Medulla oblongata (tissue), 1 donor: Measurements from ENCODE around the gene ZYX.
"Not testable (repeated sequence)": the region's sequence is repeated elsewhere in the genome, so short reads cannot be mapped to it uniquely, and the experiment has no call there.

Experiments used
- DNase-seq: peaks from one replicate; pipeline ENCODE4 v3.0.0-alpha.2; 2015; ENCODE audit errors: extremely low spot score

The ZYX gene

GRCh38 chr7:143384661-143385631, 3.8 kb downstream of the ZYX start:
- no peak for DNase-seq

DNA sequence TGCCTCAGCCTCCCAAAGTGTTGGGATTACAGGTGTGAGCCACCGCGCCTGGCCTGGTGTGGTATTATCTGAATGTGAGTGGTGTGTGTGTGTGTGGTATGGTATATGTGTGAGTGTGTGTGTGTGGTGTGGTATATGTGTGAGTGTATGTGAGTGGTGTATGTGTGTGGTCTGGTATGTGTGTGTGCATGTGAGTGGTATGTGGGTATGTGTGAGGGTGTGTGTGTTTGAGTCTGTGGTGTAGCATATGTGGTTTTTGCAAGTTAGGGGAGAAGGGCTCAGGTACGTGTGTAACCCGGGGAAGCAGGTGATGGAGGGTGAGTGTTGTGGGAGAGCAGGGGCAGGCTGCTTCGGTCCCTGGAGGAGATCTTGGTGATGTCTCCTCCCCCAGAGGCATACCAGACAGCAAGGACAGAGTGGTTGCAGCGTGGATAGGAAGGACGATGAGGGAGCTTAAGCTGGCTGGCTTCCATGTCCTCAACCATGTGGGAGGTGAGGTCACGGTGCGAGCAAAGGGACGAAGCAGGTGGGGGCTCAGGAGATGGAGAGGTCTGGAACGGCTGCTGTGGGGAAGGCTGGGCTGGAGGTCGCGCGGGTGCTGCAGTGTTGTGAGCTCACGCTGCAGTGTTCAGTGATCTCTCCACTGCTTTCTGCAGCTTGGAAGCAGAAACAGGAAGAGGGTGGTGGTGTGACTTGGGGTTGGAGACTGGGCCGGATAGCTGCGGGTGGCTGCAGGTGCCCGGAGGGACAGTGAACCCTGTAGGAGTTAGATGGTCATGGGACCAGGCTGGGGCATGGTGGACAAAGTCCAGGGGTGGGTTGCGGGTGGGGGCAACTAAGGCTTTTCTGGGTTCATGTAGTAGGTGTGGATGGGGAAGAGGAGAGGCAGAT, 5.0 kb downstream of the ZYX start:
- DNase-seq: peak; percentile 23

GRCh38 chr7:143387156-143387975, 6.2 kb downstream of the ZYX start:
- no peak for DNase-seq

GRCh38 chr7:143388051-143388450, 6.9 kb downstream of the ZYX start:
- no peak for DNase-seq

DNA sequence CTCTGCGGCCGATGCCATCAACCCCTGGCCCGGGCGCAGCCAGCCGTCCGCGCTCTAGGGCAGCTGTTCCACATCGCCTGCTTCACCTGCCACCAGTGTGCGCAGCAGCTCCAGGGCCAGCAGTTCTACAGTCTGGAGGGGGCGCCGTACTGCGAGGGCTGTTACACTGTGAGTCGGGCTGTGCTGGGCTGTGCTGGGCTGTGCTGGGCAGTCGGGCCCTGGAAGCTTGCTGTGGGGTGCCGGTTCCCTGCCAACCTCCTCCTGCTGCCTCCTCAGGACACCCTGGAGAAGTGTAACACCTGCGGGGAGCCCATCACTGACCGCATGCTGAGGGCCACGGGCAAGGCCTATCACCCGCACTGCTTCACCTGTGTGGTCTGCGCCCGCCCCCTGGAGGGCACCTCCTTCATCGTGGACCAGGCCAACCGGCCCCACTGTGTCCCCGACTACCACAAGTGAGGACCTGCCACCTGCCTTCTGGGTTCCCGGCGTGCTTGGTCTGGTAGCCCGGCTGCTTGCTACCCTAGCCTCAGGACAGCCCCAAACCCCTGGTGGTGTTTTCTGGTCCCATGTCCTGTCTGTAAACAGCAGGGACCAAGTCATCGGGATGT, 7.5 kb downstream of the ZYX start:
- no peak for DNase-seq

DNA sequence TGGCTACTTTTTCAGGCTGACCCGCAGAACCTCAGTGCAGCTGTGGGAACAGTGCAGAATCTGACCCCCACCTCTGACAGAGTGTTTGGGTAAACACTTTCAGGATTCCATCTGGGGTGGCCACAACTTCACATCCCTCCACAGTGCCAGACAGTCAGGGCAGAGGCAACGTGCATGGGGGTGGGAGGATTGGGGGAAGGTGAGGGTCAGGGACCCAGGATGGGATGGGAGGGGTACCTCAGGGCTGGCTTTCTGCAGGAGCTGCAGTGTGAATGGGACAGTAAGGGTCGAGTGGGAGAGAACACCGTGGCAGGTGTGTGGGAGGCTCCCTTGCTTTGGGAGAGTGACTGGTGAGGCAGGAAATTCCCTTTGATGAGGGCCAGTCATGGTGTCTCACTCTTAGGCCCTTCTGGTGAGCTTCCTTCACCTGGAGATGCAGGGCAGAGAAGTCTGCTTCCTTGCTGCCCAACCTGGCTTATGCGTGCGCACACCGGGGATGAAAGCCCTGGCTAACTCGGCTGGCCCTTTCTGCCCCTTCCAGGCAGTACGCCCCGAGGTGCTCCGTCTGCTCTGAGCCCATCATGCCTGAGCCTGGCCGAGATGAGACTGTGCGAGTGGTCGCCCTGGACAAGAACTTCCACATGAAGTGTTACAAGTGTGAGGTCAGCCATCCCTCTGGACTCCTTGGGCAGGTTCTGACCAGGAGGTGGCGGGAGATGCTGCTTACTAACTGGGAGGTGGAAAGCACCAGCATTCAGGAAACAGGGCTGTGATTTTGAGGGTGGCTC, 8.4 kb downstream of the ZYX start:
- DNase-seq: no peak

- DNase-seq: no peak
Measured at GRCh38 chr7:143390104-143390772, 9.1 kb downstream of the ZYX start.

- DNase-seq: no peak
Measured at GRCh38 chr7:143390773-143391317, 9.7 kb downstream of the ZYX start.

DNA sequence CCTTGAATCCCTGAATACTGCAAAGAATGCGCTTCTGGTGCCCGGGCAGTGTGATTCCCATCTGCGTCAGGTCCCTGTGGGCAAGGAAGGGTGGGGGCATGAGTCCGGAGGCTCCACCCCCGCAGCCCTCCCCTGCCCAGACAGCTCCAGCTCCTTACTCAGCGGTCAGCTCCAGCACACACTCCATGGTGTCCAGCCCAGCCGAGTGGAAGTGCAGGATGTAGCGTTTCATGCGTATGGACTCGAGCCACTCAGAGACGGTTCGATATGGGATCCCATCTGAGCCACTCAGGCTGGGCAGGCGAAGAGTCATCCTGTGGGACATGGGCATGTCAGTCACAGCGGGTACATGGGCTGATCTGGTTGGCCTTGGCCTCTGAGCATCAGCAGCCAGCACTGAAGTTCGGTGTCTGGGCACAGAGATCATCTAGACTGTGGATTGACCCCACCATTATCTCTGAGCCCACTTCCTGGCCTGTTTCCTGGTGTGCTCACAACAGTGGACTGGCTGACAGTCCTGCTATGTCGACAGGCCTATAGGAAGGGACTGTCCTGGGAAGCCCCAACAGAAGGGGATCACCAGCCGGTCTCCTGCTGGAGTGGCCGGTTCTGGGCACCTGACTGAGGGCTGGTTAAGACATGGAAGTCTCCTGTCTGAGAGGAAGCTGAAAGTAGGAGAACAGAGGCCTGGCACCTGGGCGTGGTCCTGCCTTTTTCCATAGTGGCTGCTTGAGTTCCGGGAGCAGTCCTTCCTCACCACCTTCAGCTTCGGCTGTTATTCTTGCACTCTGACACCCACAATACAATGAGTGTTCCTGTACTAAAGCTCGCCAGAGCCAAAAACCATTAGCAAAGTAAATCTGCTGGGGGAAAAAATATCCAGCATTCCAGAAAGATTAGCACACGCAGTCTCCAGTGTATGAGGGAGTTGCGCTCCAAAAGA, 10.6 kb downstream of the ZYX start:
- DNase-seq: no peak

GRCh38 chr7:143392427-143392826, 11.3 kb downstream of the ZYX start:
- DNase-seq: not testable (repeated sequence)

DNA sequence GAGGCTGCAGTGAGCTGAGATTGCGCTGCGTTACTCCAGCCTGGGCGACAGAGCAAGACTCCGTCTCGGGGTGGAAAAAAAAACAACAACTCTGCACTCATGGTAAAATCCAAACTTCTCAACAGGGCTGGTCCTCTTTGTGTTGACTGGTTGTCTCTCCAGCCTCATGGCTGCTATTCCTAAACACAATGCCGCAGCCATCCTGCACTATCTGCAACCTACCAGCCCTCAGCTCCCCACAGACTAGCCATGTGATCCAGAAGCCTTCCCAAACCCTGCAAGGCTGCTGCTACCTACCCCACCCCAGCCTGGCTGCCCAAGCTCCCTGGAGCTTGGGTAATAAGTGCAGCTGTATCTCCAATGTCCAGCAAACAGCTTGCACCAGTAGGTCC, 11.7 kb downstream of the ZYX start:
- no peak for DNase-seq

DNA sequence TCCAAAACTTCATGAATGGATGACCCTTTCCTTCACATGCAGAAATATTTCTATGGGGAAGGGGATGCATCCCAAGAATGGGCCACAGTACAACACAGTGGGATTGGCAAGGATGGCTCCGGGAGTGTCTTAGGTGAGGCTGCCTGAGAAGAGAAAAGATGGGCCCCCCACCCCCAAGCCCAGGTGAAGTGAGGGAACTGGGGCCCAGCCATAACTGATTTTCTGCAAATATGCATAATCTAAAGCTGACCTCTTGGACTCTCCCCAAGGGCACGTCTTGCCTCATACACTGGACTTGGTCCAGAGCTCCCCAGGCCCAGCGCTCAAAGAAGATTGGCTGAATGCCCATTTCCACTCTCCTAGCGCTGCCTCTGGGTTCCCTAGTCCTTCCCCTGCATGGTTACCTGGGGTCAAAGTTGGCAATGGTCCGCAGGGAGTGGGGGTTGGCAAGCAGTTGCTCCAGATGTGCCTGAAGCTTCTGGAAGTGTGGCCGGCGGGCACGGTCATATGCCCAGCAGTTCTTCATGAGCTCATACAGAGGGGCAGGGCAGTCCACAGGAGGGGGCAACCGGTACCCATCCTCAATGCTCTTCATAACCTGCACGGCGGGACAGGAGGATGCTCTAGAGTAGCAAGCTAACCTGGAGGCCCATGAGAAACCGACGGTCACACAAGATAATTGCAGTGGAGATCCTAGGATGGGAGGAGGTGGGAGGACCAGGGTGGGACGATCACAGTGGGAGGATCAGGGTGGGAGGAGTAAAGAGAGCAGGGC, 12.3 kb downstream of the ZYX start:
- DNase-seq: no peak

- DNase-seq: no peak
Measured at GRCh38 chr7:143394068-143394467, 12.9 kb downstream of the ZYX start.

DNA sequence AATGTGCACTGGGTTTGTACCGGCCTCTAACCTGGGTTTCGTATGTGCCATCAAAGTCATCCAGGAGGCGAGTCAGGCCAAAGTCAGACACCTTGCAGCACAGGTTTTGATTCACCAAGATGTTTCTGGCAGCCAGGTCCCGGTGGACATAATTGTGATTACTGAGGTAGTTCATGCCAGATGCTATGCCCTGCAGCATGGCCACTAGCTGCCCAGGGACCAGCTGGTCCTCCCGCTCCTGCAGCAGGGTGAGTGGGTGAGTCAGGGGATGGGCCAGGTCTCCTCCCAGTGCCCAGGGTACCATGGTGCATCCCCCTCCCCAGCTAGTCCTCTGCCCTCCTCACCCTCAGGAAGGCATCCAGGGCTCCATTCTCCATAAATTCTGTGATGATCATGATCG, 13.6 kb downstream of the ZYX start:
- no peak for DNase-seq

DNA sequence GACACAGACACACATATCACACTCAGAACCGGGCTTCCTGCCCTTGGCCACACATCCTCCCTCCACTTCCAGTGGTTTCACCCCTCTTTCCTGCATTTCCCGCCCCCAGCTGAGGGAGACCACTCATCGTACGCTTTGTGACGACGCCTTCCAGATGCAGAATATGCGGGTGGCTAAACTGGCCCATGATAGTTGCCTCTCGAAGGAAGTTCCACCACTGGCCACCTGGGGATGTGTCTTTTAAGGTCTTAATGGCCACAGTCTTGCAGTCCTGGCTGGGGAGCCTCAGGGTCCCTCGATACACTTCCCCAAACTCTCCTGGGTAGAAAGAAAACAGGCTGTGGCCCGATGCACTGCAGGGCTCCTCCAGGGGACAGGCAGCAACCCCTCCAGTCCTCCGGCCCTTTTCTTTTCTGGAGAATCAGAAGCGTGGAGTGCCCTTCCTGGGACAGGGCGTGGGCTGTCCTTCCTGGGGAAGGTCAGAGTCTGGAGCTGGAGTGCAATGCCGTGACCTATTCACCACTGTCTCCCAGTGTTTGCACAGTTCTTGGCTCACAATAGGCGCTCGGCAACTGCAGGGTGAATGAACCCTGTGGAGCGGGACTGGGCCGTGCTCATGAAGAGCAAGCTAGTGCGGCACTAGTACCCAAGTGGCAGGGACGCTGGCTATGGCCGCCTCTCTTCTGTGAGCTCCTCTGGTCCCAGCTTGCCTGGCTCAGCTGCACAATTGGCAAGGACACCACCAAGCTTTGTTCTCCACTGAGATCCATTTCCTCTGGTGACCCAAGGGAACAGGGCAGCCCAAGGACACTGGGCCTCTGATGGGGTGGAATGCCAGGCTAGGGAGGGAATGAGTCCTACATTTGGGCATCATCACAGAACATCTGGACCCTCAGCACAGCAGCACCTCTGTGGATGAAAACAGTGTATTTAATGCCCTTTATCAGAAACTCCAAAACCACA, 14.3 kb downstream of the ZYX start:
- DNase-seq: peak; percentile 37

- no peak for DNase-seq
Measured at GRCh38 chr7:143396182-143396581, 15.0 kb downstream of the ZYX start.
